IMR-90 (cell line): Measurements from ENCODE around the gene BYSL. TPM values are rescaled to one million over a fixed set of nuclear protein-coding genes. Genes with fewer than 3 reads are reported as not detected.
A peak's percentile ranks its signal among the peaks of the same experiment; 100 is the strongest.

Experiments
- ATAC-seq: fragments of 200-7000 bp; cut with Tn5 transposase; 2 replicates; pipeline ENCODE4 v1.9.1; 2020; ENCODE audit warnings: low read depth, mild to moderate bottlenecking, moderate library complexity
- BruUV-seq: library from RNA; stranded (reverse); fragments of 400-500 nt; replicated peaks from 2 replicates; lab custom pipeline; 2021; lab: Mats Ljungman, UMichigan
- CTCF ChIA-PET: fragments of 300-600 bp; formaldehyde crosslinking; extraction: SDS; loops from one replicate; lab custom pipeline; 2021; ENCODE audit warnings: antibody characterized with exemption; lab: Yijun Ruan, JAX
- POLR2A ChIA-PET: fragments of 300-600 bp; sonication (Branson Sonifier 250); formaldehyde crosslinking; loops from one replicate; lab custom pipeline; 2022; ENCODE audit warnings: antibody characterized with exemption; ENCODE audit not compliant: unreplicated experiment; lab: Charles Lee
- DNase-seq: peaks from one replicate; pipeline ENCODE4 v3.0.0; 2013
- H2AFZ ChIP-seq: replicated peaks from 2 replicates; pipeline ENCODE3; 2013; ENCODE audit warnings: low read length, mild to moderate bottlenecking; ENCODE audit not compliant: poor library complexity
- H2AK5ac ChIP-seq: 2 replicates; pipeline ENCODE4 v1.6.1; 2013; ENCODE audit warnings: low read depth, low read length, inconsistent platforms
- H2AK9ac ChIP-seq: replicated peaks from 2 replicates; pipeline ENCODE3; 2013; ENCODE audit warnings: mild to moderate bottlenecking, low read depth, low read length, moderate library complexity; ENCODE audit not compliant: poor library complexity
- H2BK120ac ChIP-seq: 2 replicates; pipeline ENCODE4 v1.6.1; 2013; ENCODE audit warnings: low read depth, low read length, inconsistent platforms
- H2BK15ac ChIP-seq: 3 replicates; pipeline ENCODE4 v1.6.1; 2013; ENCODE audit warnings: low read depth, low read length, inconsistent platforms
- H2BK20ac ChIP-seq: 2 replicates; pipeline ENCODE4 v1.6.1; 2013; ENCODE audit warnings: low read depth, mild to moderate bottlenecking, inconsistent platforms, low read length, moderate library complexity
- H2BK5ac ChIP-seq: 2 replicates; pipeline ENCODE4 v1.6.1; 2013; ENCODE audit warnings: mild to moderate bottlenecking, low read depth, low read length, inconsistent platforms; ENCODE audit not compliant: poor library complexity, severe bottlenecking
- H3K14ac ChIP-seq: replicated peaks from 2 replicates; pipeline ENCODE4 v1.6.1; 2013; ENCODE audit warnings: low read depth, low read length, inconsistent platforms
- H3K18ac ChIP-seq: 2 replicates; pipeline ENCODE4 v1.6.1; 2013; ENCODE audit warnings: low read depth, low read length, control low read depth
- H3K23ac ChIP-seq: 2 replicates; pipeline ENCODE4 v1.6.1; 2013; ENCODE audit warnings: low read depth, low read length, inconsistent platforms
- H3K27ac ChIP-seq: 2 replicates; pipeline ENCODE4 v1.5.1; 2013; ENCODE audit warnings: mild to moderate bottlenecking, control low read depth, low read length; ENCODE audit not compliant: insufficient read depth
- H3K27me3 ChIP-seq: 2 replicates; pipeline ENCODE4 v1.6.1; 2013; ENCODE audit warnings: low read length; ENCODE audit not compliant: control insufficient read depth, insufficient read depth
- H3K36me3 ChIP-seq: 2 replicates; pipeline ENCODE4 v1.6.1; 2013; ENCODE audit warnings: low read length, mixed read lengths; ENCODE audit not compliant: control insufficient read depth, insufficient read depth
- H3K4ac ChIP-seq: 2 replicates; pipeline ENCODE4 v1.6.1; 2013; ENCODE audit warnings: low read depth, low read length, inconsistent platforms
- H3K4me1 ChIP-seq: 2 replicates; pipeline ENCODE4 v1.6.1; 2013; ENCODE audit warnings: low read length, mixed read lengths; ENCODE audit not compliant: control insufficient read depth, insufficient read depth
- H3K4me2 ChIP-seq: 2 replicates; pipeline ENCODE4 v1.6.1; 2013; ENCODE audit warnings: low read depth, mild to moderate bottlenecking, control low read depth, low read length, moderate library complexity
- H3K4me3 ChIP-seq: 2 replicates; pipeline ENCODE4 v1.5.1; 2013; ENCODE audit warnings: low read depth, mild to moderate bottlenecking, control low read depth, low read length, moderate library complexity; ENCODE audit not compliant: insufficient read depth
- H3K56ac ChIP-seq: 2 replicates; pipeline ENCODE4 v1.6.1; 2013; ENCODE audit warnings: low read length, inconsistent platforms; ENCODE audit not compliant: insufficient read depth; ENCODE audit errors: extremely low read depth
- H3K79me1 ChIP-seq, 2 experiments: 2 replicates each; pipeline ENCODE4 v1.6.1; 2013; ENCODE audit warnings: low read length in 2 of 2, inconsistent platforms in 1 of 2, low read depth in 1 of 2
- H3K9ac ChIP-seq: 2 replicates; pipeline ENCODE4 v1.6.1; 2013; ENCODE audit warnings: low read depth, low read length, control low read depth
- H3K9me1 ChIP-seq: 2 replicates; pipeline ENCODE4 v1.6.1; 2013; ENCODE audit warnings: low read length, inconsistent platforms; ENCODE audit not compliant: insufficient read depth
- H3K9me3 ChIP-seq: 2 replicates; pipeline ENCODE4 v1.6.1; 2013; ENCODE audit warnings: low read length; ENCODE audit not compliant: control insufficient read depth, insufficient read depth
- H4K20me1 ChIP-seq: 2 replicates; pipeline ENCODE4 v1.6.1; 2013; ENCODE audit warnings: low read length, inconsistent platforms; ENCODE audit not compliant: insufficient read depth
- H4K5ac ChIP-seq: 2 replicates; pipeline ENCODE4 v1.6.1; 2013; ENCODE audit warnings: mild to moderate bottlenecking, low read depth, low read length, control low read depth
- H4K8ac ChIP-seq, 2 experiments: 2 replicates each; pipeline ENCODE4 v1.6.1; 2013; ENCODE audit warnings: low read depth in 2 of 2, low read length in 2 of 2, control low read depth in 1 of 2, inconsistent platforms in 1 of 2
- H4K91ac ChIP-seq: 2 replicates; pipeline ENCODE4 v1.6.1; 2013; ENCODE audit warnings: low read depth, low read length, inconsistent platforms; ENCODE audit not compliant: insufficient read depth
- MAFK ChIP-seq: IDR thresholded peaks from 2 replicates; pipeline ENCODE4 v1.6.1; 2012; ENCODE audit warnings: low read depth, low read length, improper control_type of control experiment
- MAZ ChIP-seq: IDR thresholded peaks from 2 replicates; pipeline ENCODE4 v1.6.1; 2012; ENCODE audit warnings: low read depth, mild to moderate bottlenecking, low read length, improper control_type of control experiment, moderate library complexity, borderline replicate concordance
- WGBS, 2 experiments: methylation state at CpG; one replicate each; pipeline versions ENCODE4 v1.1.5 to v1.1.7; 2013; ENCODE audit warnings: missing lambda C conversion rate in 2 of 2; ENCODE audit not compliant: insufficient read length in 1 of 2; ENCODE audit errors: extremely low coverage in 2 of 2; 5-methylcytosine and 5-hydroxymethylcytosine counted together
- dilution Hi-C: fragments of 300-500 bp; cut with HindIII; formaldehyde crosslinking; loops from one replicate; pipeline ENCODE4 v1.14.3; 2018; ENCODE audit warnings: low sequenced_read_pairs; ENCODE audit not compliant: unreplicated experiment
- in situ Hi-C: fragments of 300-500 bp; cut with MboI; formaldehyde crosslinking; loops from 3 replicates; pipeline ENCODE4 v1.14.3; 2019; ENCODE audit warnings: low sequenced_read_pairs, inconsistent platforms, mixed read lengths
- intact Hi-C: fragments of 100-400 bp; cut with micrococcal nuclease; formaldehyde crosslinking; loops from 2 replicates; pipeline ENCODE4 v1.10.0; 2022
- polyA plus RNA-seq, 3 experiments: library from polyadenylated mRNA; depleted of rRNA; stranded (reverse); fragments of >200 nt; gene quantifications; 2 replicates each; pipeline ENCODE4 v1.2.3, GENCODE V29; 2012; ENCODE audit warnings: low replicate concordance in 1 of 3
- total RNA-seq: library from RNA; depleted of rRNA; stranded (reverse); fragments of >200 nt; gene quantifications from 2 replicates; pipeline ENCODE4 v1.2.3, GENCODE V29; 2012

Gene BYSL
- total and polyA plus RNA-seq, 2 of the 4 experiments (the other 2 are of a cell fraction), result 26.7 to 36.3 TPM

GRCh38 chr6:41894366-41895299 lies 26.7 kb upstream of the BYSL start:
- 3% methylated on average over 14 of the region's 56 CpGs; no CpG with 5 or more reads in 1 of the 2 experiments for WGBS, 2 experiments
- no peak overlapping the region for H2BK20ac ChIP-seq
- peaks cover 2% of the 10 kb centered on the region; the same call in 1 of the 2 replicates for H3K4me1 ChIP-seq
- H2AK5ac ChIP-seq, result peak overlapping the region; percentile 23; the same call in 1 of the 2 replicates
- peak overlapping the region; percentile 86 for H3K4me2 ChIP-seq
- H3K79me1 ChIP-seq, result peaks cover 7 to 17% of the 10 kb centered on the region in 2 experiments; a peak in 3 of 4 replicates
- no peaks in the 10 kb centered on the region for H3K27me3 ChIP-seq
- peak overlapping the region; percentile 31; the same call in 1 of the 2 replicates for H3K14ac ChIP-seq
- H3K56ac ChIP-seq, result peak overlapping the region; percentile 28; the same call in 1 of the 2 replicates
- peak overlapping the region; percentile 90 for H3K23ac ChIP-seq
- no TSS peak for BruUV-seq
- no peaks in the 10 kb centered on the region for H3K9me3 ChIP-seq
- no peaks in the 10 kb centered on the region; the same call in 1 of the 2 replicates for H4K20me1 ChIP-seq
- peak overlapping the region; percentile 75 for H3K9ac ChIP-seq
- H3K4me3 ChIP-seq, result peak overlapping the region; percentile 91
- ChIA-PET CTCF (no interaction called here), POLR2A (interaction anchor here (0.6 kb wide), 1 partner anchor 79 kb away, joined by 4 read pairs; no protein-coding TSS in a partner anchor)
- intact Hi-C loops (loop anchor here (1.0 to 2.0 kb wide), 2 partner anchors 48 to 150 kb away; no protein-coding TSS in a partner anchor), dilution Hi-C loops (no loop called here), in situ Hi-C loops (no loop called here)
- no peaks in the 10 kb centered on the region for H3K36me3 ChIP-seq
- no peak overlapping the region for H2BK5ac ChIP-seq
- no peak overlapping the region; the same call in 1 of the 2 replicates for H4K91ac ChIP-seq
- no peak overlapping the region for H3K18ac ChIP-seq
- no peak overlapping the region for H4K5ac ChIP-seq
- peak overlapping the region; percentile 94 for H2AK9ac ChIP-seq
- H2BK15ac ChIP-seq, result 0 out of 3 replicates have a peak overlapping the region, but pooled peaks have one; percentile 70
- no peak for TF ChIP-seq MAFK
- TF ChIP-seq MAZ, result peak; percentile 46; the same call in 1 of the 2 replicates
- peak; percentile 59 for ATAC-seq
- H3K27ac ChIP-seq, result peak overlapping the region; percentile 8; the same call in 1 of the 2 replicates
- peak overlapping the region; percentile 93 for H2AFZ ChIP-seq
- H3K4ac ChIP-seq, result peak overlapping the region; percentile 26; the same call in 1 of the 2 replicates
- H3K9me1 ChIP-seq, result peaks cover 3% of the 10 kb centered on the region; the same call in 1 of the 2 replicates
- peak overlapping the region; percentile 35 to 47; a peak in 1 of 4 replicates for H4K8ac ChIP-seq
- H2BK120ac ChIP-seq, result no peak overlapping the region
- DNase-seq, result no peak
